GM21447 (cell line): ENCODE measurements around the gene TSPAN5.

Experiments
- ATAC-seq: cut with Tn5 transposase; IDR thresholded peaks from one replicate; pipeline ENCODE4 v1.9.1; 2021; ENCODE audit not compliant: unreplicated experiment

The TSPAN5 gene

DNA sequence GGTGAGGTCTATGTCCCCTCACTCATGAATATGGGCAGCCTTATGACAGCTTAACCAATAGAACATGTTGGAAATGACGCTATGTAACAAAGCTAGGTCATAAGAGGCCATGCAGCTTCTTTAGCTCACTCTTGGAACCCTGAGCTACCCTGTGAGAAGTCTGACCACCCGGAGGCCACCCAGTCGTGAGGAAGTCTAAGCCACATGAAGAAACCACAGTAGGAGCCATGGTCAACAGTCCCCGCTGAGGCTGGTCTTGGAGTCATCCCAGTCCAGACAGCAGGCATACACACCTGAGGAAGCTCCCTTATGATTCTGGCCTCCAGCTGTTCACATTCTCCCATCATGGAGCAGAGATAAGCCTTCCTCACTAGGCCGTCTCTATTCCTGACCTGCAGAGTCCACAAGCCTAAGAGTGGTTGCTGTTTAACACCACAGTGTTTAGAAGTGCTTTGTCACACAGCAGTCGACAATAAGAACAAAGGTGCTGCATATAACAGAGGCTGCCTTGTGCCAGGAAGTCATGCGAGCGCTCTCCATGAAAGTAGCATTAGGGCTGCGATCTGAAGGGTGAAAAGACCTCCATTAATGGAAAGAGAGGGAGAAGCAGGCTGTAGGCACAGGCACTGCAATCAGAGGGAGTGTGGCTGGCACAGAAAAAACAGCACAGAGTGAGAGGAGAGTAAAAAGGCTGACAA is 38.2 kb downstream of the TSPAN5 start:
- no peak for ATAC-seq

DNA sequence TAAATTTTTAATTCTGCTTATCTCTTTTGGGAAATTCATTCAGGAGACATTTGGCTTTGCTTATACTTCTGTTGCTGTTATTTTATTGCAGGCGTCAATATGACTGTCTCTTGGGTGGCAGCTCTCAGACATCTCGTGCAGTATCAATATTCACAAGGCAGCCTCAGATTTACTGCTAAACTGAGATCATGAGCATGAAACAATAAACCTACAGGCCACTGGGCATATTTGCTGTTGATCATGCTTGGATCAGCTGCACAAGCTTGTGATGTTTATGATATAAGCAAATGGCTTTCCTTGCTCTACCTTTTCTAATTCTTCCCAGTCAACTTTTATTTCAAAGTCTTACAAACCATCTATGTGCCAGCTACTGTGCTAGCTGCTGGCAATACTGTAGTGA is 39.2 kb downstream of the TSPAN5 start:
- ATAC-seq, result no peak

- ATAC-seq, result no peak
These were observed 39.7 kb downstream of the TSPAN5 start for GRCh38 chr4:98618680-98619079.

DNA sequence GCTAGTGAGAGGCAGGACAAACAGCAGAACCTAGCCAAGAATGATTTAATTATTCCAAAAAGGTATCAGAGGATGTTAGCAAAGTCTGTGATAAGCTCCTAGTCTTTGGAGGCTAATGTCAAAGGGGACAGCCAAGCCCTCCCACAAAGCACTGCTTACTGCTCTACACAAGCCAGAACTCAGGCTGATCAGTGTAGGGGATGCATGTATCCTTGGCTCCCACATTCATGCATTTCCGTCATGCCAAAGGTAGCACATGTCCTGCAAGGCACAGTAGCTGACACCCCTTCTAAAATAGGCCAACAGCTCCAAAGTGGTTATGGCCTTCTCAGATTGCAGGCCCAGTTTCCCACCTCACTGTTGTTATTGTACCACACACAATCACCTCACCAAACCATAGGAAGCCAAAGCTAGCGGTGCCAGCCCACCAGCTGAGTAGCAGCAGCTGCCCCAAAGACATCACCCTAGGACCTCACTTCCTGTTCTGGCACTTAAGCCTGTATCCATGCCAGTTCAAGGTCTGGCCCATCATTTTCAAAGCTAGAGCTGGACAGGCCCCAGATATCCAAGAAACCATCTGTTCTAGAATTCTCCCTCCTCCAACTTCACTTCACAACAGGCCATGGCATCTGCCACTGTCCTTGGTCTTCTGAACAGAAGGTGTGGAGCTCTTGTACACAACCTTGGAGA is 40.9 kb downstream of the TSPAN5 start:
- no peak for ATAC-seq

DNA sequence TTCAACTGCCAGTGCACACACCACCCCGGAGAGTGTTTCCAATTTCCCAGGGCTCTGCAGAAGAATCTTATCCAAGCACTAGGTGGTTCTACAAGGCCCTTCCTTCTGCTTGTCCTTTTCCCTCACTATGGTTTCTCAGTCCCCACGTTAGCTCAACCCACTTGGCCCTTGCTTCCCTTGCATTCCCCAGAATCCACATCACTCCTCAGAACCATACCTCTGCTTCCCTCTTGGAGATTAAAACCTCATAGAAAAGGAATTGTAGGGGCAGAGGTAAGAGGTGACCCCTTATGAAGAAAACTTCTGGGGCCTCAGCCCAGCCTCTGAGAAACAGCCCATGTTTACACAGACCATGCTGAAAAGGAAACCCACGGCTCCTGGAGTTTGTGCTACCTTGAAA is 42.4 kb downstream of the TSPAN5 start:
- ATAC-seq, result no peak

DNA sequence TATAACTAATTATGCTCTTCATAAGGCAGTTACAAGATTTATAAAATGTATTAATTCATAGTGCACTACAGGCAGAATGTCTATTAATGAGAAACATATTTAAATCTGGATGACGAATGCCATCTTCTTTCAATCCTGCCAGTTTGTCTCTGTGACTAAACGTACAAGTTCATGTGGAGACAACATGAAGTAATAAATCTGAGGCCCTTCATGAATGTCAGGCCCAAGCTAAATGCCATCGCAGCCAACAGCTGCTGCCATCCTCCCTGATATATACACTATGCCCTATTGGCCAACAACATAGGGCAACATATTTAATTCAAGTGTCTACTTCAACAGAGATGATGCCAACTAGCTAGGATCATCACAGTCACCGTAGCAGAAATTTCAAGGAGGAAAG is 43.7 kb downstream of the TSPAN5 start:
- no peak for ATAC-seq

DNA sequence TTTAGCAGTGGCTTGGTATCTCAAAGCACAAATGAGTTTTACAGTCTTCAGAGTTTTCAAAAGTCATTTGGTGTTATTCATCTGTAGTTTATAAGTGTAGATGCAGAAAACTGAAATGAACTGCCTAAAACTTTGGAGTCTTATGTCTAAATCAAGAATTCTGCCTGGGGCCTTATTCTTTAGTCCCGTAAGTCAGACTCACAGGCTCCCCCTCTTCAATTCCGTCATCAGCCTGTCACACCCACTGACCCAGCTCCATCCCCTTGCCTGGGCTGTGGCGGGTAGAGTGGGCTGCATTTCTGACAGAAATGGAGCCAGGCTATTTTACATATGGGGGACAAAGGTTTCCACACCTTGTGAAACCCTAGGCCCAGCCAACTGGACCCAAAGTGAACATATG is 44.3 kb downstream of the TSPAN5 start:
- ATAC-seq, result no peak

GRCh38 chr4:98613453-98614075 is 44.8 kb downstream of the TSPAN5 start:
- no peak for ATAC-seq

- ATAC-seq, result no peak
These were observed 45.8 kb downstream of the TSPAN5 start for GRCh38 chr4:98612318-98613250.

- no peak for ATAC-seq
These were observed 46.6 kb downstream of the TSPAN5 start for GRCh38 chr4:98611677-98612317.

- no peak for ATAC-seq
These were observed 47.3 kb downstream of the TSPAN5 start for GRCh38 chr4:98610926-98611676.

DNA sequence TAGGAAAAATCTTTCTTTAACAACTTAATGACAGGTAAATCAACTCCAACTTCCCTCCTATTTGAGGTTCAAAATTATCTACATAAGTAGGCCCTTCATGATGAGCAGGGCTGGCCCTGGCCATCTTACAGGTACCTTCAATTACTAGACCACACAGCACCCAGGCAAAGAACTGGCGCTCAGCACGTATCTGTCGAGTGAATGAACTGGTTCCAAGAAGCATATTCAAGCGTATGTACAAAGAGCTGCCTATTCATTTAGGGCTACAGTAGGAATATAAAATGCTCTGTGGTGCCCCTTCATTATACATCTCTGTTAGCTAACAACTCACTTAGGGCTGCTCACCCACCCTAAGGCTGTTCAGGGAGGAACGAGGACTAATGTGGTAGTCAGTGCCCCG is 48.0 kb downstream of the TSPAN5 start:
- ATAC-seq, result no peak

GRCh38 chr4:98609934-98610333 is 48.5 kb downstream of the TSPAN5 start:
- ATAC-seq, result no peak

GRCh38 chr4:98608356-98608755 is 50.1 kb downstream of the TSPAN5 start:
- no peak for ATAC-seq

GRCh38 chr4:98606894-98607293 is 51.5 kb downstream of the TSPAN5 start:
- no peak for ATAC-seq

GRCh38 chr4:98605216-98605615 is 53.2 kb downstream of the TSPAN5 start:
- ATAC-seq, result no peak

DNA sequence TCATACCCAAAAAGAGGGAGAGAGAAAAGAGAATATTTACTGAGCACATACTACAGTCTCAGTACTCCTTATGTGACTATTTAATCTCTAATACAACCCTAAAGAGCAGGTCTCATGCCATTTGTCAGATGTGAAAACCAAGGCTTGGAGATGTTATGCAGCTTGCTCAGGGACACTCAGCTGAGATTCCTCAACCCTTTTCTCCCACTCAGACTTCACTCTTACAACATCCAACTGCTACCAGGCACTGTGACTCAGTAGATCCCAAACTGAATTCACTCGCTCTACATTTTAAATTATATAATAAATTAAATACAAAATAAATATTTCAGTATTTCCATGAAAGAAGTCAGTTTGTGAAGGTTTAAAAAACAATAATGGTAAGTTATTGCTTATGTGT is 53.7 kb downstream of the TSPAN5 start:
- no peak for ATAC-seq

DNA sequence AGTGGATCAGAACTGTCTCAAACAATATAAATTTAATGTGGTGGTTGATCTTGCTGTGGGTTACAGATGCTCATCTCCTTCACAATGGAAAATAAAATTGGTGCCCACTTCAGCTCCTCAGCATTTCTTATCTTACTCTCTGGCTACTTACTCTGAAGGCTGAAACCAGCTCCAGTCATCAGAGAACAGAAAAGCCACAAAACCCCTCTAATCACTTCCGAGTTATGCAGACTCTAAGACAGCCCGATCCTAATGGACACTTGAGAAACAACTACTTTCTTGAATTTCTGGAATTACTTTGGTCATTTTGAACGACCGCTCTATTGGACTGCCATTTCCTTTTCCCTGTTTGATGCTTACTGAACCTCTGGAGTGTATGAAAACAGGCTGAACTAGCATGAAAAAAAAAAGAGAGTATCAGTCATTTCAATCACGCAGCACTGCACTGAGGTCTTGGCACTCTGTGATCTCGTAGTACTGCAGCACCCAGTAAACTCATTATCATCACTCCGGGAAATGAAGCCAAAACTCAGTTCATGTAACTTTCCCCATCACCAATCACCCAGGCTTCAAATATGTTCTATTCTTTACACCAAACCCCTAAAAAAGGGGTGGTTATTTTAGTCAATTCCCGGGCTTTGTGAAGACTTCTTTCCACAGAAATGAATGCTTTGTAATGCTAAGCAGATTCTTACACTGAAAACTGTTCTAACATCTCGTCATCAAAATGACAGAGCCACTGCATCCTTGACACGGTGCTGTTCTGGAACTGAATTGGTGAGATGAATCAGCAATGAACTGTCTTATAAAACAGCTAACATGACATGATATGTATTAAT is 54.5 kb downstream of the TSPAN5 start:
- no peak for ATAC-seq

DNA sequence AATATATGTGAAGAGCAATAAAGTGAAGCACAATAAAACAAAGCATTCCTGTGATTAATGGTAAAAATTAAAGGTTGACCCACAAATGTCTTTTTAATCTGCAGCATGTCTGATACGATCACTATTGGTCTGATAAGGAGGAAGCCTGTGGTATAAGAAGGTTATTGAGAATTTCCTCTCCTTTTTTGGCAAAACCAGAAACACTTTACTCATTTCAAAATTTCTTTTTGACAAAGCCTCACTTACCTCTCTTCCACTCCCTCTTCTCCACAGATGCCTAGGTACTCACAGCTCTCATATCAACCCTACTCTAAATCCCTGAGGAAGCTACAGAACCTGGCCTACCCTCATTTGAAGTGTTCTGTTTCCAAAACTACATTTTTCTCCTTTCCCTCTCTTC is 56.1 kb downstream of the TSPAN5 start:
- ATAC-seq, result no peak
